HG02884 (cell line): ENCODE measurements around the gene NPB.
A peak's percentile ranks its signal among the peaks of the same experiment; 100 is the strongest.
"Not testable (repeated sequence)": the region's sequence is repeated elsewhere in the genome, so short reads cannot be mapped to it uniquely, and the experiment has no call there.

ENCODE experiments used
- ATAC-seq: cut with Tn5 transposase; IDR thresholded peaks from one replicate; pipeline ENCODE4 v1.9.1; 2021; ENCODE audit warnings: mild to moderate bottlenecking, moderate library complexity; ENCODE audit not compliant: unreplicated experiment

The NPB gene

GRCh38 chr17:81910840-81911276 is 8.8 kb downstream of the NPB start:
- ATAC-seq: peak; percentile 23

- ATAC-seq: peak; percentile 70
Measured at GRCh38 chr17:81911277-81911961, 9.4 kb downstream of the NPB start, which contains the start of gene PCYT2. Gene PCYT2, minus strand, starts transcription at chr17:81911399. Its CDS starts 44 bp downstream, at chr17:81911355.

GRCh38 chr17:81911969-81912368 is 9.9 kb downstream of the NPB start:
- no peak for ATAC-seq

GRCh38 chr17:81912441-81913309 is 10.6 kb downstream of the NPB start:
- ATAC-seq: no peak

- no peak for ATAC-seq
Measured at GRCh38 chr17:81913394-81914102, 11.5 kb downstream of the NPB start.

- no peak for ATAC-seq
Measured at GRCh38 chr17:81914103-81914850, 12.2 kb downstream of the NPB start.

GRCh38 chr17:81915331-81915730 is 13.3 kb downstream of the NPB start:
- ATAC-seq: no peak

GRCh38 chr17:81916234-81917001 is 14.4 kb downstream of the NPB start:
- ATAC-seq: no peak

GRCh38 chr17:81917565-81918332 is 15.7 kb downstream of the NPB start, which contains the start of gene SIRT7:
Gene SIRT7, minus strand, starts transcription at chr17:81918176. Its CDS starts 45 bp downstream, at chr17:81918131.
- no peak for ATAC-seq

GRCh38 chr17:81918333-81918669 is 16.3 kb downstream of the NPB start:
- ATAC-seq: not testable (repeated sequence)

GRCh38 chr17:81918832-81919545 is 17.0 kb downstream of the NPB start:
- ATAC-seq: no peak

- ATAC-seq: no peak
Measured at GRCh38 chr17:81920612-81921536, 18.8 kb downstream of the NPB start.

- ATAC-seq: no peak
Measured at GRCh38 chr17:81921537-81921862, 19.5 kb downstream of the NPB start.

GRCh38 chr17:81921996-81922565 is 20.0 kb downstream of the NPB start:
- ATAC-seq: no peak

- ATAC-seq: no peak
Measured at GRCh38 chr17:81922566-81923301, 20.7 kb downstream of the NPB start.
